Nephron (organoid): ENCODE results near the gene PLPP4.

Experiments
- H3K27ac Mint-ChIP-seq, 3 experiments: 2 replicates each; pipeline ENCODE4 v1.8.0; 2020; ENCODE audit warnings: mixed read lengths in 3 of 3, mild to moderate bottlenecking in 2 of 3, moderate library complexity in 1 of 3
- H3K27me3 Mint-ChIP-seq: 2 replicates; pipeline ENCODE4 v1.8.0; 2021; ENCODE audit warnings: low read depth, mild to moderate bottlenecking, moderate library complexity, mixed read lengths
- H3K36me3 Mint-ChIP-seq: 2 replicates; pipeline ENCODE4 v1.8.0; 2020; ENCODE audit warnings: low read depth, mixed read lengths
- H3K4me1 Mint-ChIP-seq: 2 replicates; pipeline ENCODE4 v1.8.0; 2020; ENCODE audit warnings: mixed read lengths
- H3K4me3 Mint-ChIP-seq, 3 experiments: 2 replicates each; pipeline ENCODE4 v1.8.0; 2020; ENCODE audit warnings: mild to moderate bottlenecking in 3 of 3, mixed read lengths in 3 of 3, moderate library complexity in 2 of 3
- H3K9me3 Mint-ChIP-seq: 2 replicates; pipeline ENCODE4 v1.8.0; 2020; ENCODE audit warnings: mixed read lengths
- TF ChIP-seq, protein P1 (sequence below), 3 experiments: fragments of 200-600 bp; sonication (generic); IDR thresholded peaks; one replicate each; pipeline ENCODE4 v1.5.0; 2021; ENCODE audit warnings: antibody characterized with exemption in 3 of 3; ENCODE audit not compliant: unreplicated experiment in 3 of 3

Gene PLPP4

GRCh38 chr10:120586471-120586872, 129.4 kb downstream of the PLPP4 start:
- H3K4me1 Mint-ChIP-seq: no peaks in the 10 kb centered on the region
- no peak overlapping the region for H3K27ac Mint-ChIP-seq
- peaks cover 4% of the 10 kb centered on the region for H3K27me3 Mint-ChIP-seq
- no peaks in the 10 kb centered on the region for H3K36me3 Mint-ChIP-seq
- H3K4me3 Mint-ChIP-seq: no peak overlapping the region
- H3K9me3 Mint-ChIP-seq: no peaks in the 10 kb centered on the region
- TF ChIP-seq, protein P1, sequence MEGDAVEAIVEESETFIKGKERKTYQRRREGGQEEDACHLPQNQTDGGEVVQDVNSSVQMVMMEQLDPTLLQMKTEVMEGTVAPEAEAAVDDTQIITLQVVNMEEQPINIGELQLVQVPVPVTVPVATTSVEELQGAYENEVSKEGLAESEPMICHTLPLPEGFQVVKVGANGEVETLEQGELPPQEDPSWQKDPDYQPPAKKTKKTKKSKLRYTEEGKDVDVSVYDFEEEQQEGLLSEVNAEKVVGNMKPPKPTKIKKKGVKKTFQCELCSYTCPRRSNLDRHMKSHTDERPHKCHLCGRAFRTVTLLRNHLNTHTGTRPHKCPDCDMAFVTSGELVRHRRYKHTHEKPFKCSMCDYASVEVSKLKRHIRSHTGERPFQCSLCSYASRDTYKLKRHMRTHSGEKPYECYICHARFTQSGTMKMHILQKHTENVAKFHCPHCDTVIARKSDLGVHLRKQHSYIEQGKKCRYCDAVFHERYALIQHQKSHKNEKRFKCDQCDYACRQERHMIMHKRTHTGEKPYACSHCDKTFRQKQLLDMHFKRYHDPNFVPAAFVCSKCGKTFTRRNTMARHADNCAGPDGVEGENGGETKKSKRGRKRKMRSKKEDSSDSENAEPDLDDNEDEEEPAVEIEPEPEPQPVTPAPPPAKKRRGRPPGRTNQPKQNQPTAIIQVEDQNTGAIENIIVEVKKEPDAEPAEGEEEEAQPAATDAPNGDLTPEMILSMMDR (IDR thresholded peaks at IDR 0.05; ENCODE audit: unreplicated experiment in 3 of 3): no peak

DNA sequence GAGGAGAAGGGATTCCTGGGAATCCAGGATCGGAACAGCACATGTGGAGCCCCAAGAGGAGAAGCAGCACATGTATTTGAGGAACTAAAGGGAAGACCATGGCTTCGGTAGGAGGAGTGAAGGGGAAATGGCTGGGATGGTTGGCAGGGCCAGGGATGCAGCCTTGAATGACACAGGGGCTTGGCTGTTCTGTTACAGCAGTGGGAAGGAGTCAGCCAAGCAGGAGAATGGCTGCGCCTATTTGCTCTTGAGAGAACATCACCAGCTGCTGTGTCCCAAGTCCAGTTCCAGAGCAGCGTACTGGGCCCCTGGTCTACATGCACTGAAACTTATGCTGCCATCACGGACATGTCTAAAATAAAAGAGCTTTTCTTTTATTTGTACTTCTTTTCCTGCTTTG, 130.0 kb downstream of the PLPP4 start:
- H3K4me1 Mint-ChIP-seq: no peaks in the 10 kb centered on the region
- peaks cover 4% of the 10 kb centered on the region for H3K27me3 Mint-ChIP-seq
- H3K9me3 Mint-ChIP-seq: no peaks in the 10 kb centered on the region
- no peaks in the 10 kb centered on the region for H3K36me3 Mint-ChIP-seq
- no peak overlapping the region for H3K4me3 Mint-ChIP-seq
- no peak overlapping the region for H3K27ac Mint-ChIP-seq
- TF ChIP-seq, protein P1 (IDR thresholded peaks at IDR 0.05; ENCODE audit: unreplicated experiment in 3 of 3): no peak

- peaks cover under 1% of the 10 kb centered on the region for H3K9me3 Mint-ChIP-seq
- H3K27me3 Mint-ChIP-seq: peaks cover 6% of the 10 kb centered on the region
- TF ChIP-seq, protein P1 (IDR thresholded peaks at IDR 0.05; ENCODE audit: unreplicated experiment in 3 of 3): no peak
- H3K4me1 Mint-ChIP-seq: no peaks in the 10 kb centered on the region
- H3K4me3 Mint-ChIP-seq: no peak overlapping the region
- no peak overlapping the region for H3K27ac Mint-ChIP-seq
- H3K36me3 Mint-ChIP-seq: no peaks in the 10 kb centered on the region
These were observed 131.3 kb downstream of the PLPP4 start for GRCh38 chr10:120588311-120588710.

DNA sequence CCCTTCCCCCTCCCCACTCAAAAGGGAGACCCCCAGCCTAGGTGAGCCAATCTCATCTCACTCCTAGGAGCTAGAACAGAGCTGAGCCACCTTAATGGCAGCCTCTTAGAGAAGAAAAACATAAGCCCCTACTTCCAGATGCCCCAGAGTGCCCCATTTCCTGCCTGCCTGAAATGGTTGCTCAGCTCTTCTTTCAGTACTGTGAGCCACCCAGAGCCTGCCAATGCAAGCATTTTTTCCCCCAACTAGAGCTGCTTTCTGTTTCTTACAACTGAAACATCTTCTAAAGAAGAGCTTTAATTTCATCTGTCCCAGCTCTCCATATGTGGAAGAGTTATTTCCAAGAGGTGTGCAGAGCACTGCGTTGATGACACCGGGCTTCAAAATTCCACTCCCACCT, 136.7 kb downstream of the PLPP4 start:
- H3K27me3 Mint-ChIP-seq: peaks cover 30% of the 10 kb centered on the region
- H3K36me3 Mint-ChIP-seq: no peaks in the 10 kb centered on the region
- TF ChIP-seq, protein P1 (IDR thresholded peaks at IDR 0.05; ENCODE audit: unreplicated experiment in 3 of 3): no peak
- no peaks in the 10 kb centered on the region for H3K4me1 Mint-ChIP-seq
- H3K27ac Mint-ChIP-seq: no peak overlapping the region
- H3K4me3 Mint-ChIP-seq: no peak overlapping the region
- H3K9me3 Mint-ChIP-seq: peaks cover 4% of the 10 kb centered on the region

- Mint-ChIP-seq H3K27ac (no peak overlapping the region), H3K4me1 (peaks cover 6% of the 10 kb centered on the region), H3K9me3 (peaks cover 7% of the 10 kb centered on the region), H3K36me3 (no peaks in the 10 kb centered on the region), H3K27me3 (peaks cover 34% of the 10 kb centered on the region), H3K4me3 (no peak overlapping the region)
- TF ChIP-seq, protein P1 (IDR thresholded peaks at IDR 0.05; ENCODE audit: unreplicated experiment in 3 of 3): no peak
These were observed 140.9 kb downstream of the PLPP4 start for GRCh38 chr10:120597902-120598301.

GRCh38 chr10:120598386-120598785, 141.4 kb downstream of the PLPP4 start:
- H3K36me3 Mint-ChIP-seq: no peaks in the 10 kb centered on the region
- no peak overlapping the region for H3K4me3 Mint-ChIP-seq
- H3K9me3 Mint-ChIP-seq: peaks cover 10% of the 10 kb centered on the region
- no peak overlapping the region for H3K27ac Mint-ChIP-seq
- peaks cover 32% of the 10 kb centered on the region for H3K27me3 Mint-ChIP-seq
- H3K4me1 Mint-ChIP-seq: peaks cover 6% of the 10 kb centered on the region
- TF ChIP-seq, protein P1 (IDR thresholded peaks at IDR 0.05; ENCODE audit: unreplicated experiment in 3 of 3): no peak
